HG03521 (cell line): ENCODE data around the gene KRTAP2-4.
"Not testable (repeated sequence)": the region's sequence is repeated elsewhere in the genome, so short reads cannot be mapped to it uniquely, and the experiment has no call there.

Experiments used
- ATAC-seq: cut with Tn5 transposase; IDR thresholded peaks from one replicate; pipeline ENCODE4 v1.9.1; 2021; ENCODE audit warnings: mild to moderate bottlenecking, moderate library complexity; ENCODE audit not compliant: unreplicated experiment

The KRTAP2-4 gene

GRCh38 chr17:41065829-41066624 lies at the start of gene KRTAP2-4:
KRTAP2-4 (minus strand) TSS chr17:41065879; CDS start chr17:41065845, 34 bp downstream.
- ATAC-seq: no peak

GRCh38 chr17:41111151-41111885 lies 45.6 kb upstream of the KRTAP2-4 start:
- no peak for ATAC-seq

- ATAC-seq: not testable (repeated sequence)
These were observed 43.2 kb upstream of the KRTAP2-4 start for GRCh38 chr17:41108728-41109386.

GRCh38 chr17:41107941-41108450 lies 42.3 kb upstream of the KRTAP2-4 start:
- no peak for ATAC-seq

GRCh38 chr17:41105347-41105746 lies 39.7 kb upstream of the KRTAP2-4 start, which contains the start of gene KRTAP4-9:
KRTAP4-9 (plus strand) TSS chr17:41105389; CDS start chr17:41105389, 0 bp downstream.
- not testable (repeated sequence) for ATAC-seq

GRCh38 chr17:41104386-41105038 lies 38.8 kb upstream of the KRTAP2-4 start:
- ATAC-seq: not testable (repeated sequence)

GRCh38 chr17:41103896-41104295 lies 38.2 kb upstream of the KRTAP2-4 start:
- ATAC-seq: no peak

- ATAC-seq: no peak
These were observed 36.0 kb upstream of the KRTAP2-4 start, which contains the start of gene KRTAP4-16 for GRCh38 chr17:41101586-41102259. KRTAP4-16 (minus strand) TSS chr17:41102209; CDS start chr17:41102209, 0 bp downstream.

GRCh38 chr17:41099682-41100480 lies 34.2 kb upstream of the KRTAP2-4 start:
- not testable (repeated sequence) for ATAC-seq

GRCh38 chr17:41098481-41098880 lies 32.8 kb upstream of the KRTAP2-4 start:
- ATAC-seq: no peak

- no peak for ATAC-seq
These were observed 32.4 kb upstream of the KRTAP2-4 start, which contains the start of gene KRTAP4-8 for GRCh38 chr17:41098042-41098441. KRTAP4-8 (minus strand) TSS chr17:41098142; CDS start chr17:41098084, 58 bp downstream.

GRCh38 chr17:41096055-41096454 lies 30.4 kb upstream of the KRTAP2-4 start:
- ATAC-seq: no peak

- ATAC-seq: not testable (repeated sequence)
These were observed 23.2 kb upstream of the KRTAP2-4 start for GRCh38 chr17:41088760-41089352.

- not testable (repeated sequence) for ATAC-seq
These were observed 18.6 kb upstream of the KRTAP2-4 start, which contains the start of gene KRTAP4-7 for GRCh38 chr17:41084100-41084856. KRTAP4-7 (plus strand) TSS chr17:41084150; CDS start chr17:41084207, 57 bp downstream.

- ATAC-seq: not testable (repeated sequence)
These were observed 17.7 kb upstream of the KRTAP2-4 start for GRCh38 chr17:41083427-41083826.

GRCh38 chr17:41082626-41083025 lies 16.9 kb upstream of the KRTAP2-4 start:
- ATAC-seq: no peak

- no peak for ATAC-seq
These were observed 11.1 kb upstream of the KRTAP2-4 start for GRCh38 chr17:41076788-41077187.

- ATAC-seq: no peak
These were observed 8.0 kb upstream of the KRTAP2-4 start for GRCh38 chr17:41073676-41074075.
